Measurements from ENCODE around the gene SPEG. TPM values are rescaled to one million over a fixed set of nuclear protein-coding genes. Genes with fewer than 3 reads are reported as not detected.

SPEG gene
- total and polyA plus RNA-seq, 2 of the 13 experiments (the other 11 are each of a cell fraction or from before 2014, with no cell fraction given) = 0.18 to 0.24 TPM

DNA sequence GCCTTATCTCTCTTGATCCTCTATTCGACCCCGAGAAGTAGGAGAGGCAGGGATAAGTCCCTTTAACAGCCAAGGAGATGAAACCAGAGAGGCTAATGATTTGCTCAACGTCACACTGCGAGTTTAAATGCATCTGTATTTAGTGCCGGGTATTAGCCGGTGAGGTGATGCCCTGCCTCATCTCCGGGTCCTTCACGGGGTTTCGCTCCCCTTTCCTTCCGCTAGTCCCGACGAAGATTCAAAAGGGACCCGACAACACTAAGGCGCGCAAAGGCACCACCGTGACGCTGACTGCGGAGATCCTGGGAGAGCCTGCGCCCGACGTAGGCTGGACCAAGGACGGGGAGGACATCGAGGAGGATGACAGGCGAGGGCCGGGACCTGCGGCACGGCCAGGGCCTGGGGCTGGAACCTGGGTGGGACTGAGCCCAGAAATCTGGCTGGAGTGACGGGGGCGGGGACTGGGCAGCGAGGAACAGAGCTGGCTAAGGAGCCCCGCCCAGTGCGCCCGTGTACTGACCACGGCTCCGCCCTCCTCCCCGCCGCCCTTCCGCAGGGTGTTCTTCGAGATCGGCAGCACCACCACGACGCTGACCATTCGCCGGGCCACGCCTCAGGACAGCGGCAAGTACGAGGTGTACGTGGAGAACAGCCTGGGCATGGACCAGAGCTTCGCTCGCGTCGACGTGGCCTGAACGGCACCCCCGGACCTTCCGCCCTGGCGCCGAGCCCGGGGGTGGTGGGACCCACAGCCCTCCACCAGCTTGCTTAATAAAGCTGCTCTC is 63.0 kb downstream of the SPEG start (continued):
- no peak; the same call in 1 of the 2 replicates for TF ChIP-seq ZNF703 (CRISPR knock-in tag; IDR thresholded peaks at IDR 0.05; ENCODE audit: borderline replicate concordance)
- TF ChIP-seq, protein P1, sequence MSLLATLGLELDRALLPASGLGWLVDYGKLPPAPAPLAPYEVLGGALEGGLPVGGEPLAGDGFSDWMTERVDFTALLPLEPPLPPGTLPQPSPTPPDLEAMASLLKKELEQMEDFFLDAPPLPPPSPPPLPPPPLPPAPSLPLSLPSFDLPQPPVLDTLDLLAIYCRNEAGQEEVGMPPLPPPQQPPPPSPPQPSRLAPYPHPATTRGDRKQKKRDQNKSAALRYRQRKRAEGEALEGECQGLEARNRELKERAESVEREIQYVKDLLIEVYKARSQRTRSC (CRISPR knock-in tag; IDR thresholded peaks at IDR 0.05; ENCODE audit: low read depth) = no peak
- TF ChIP-seq, protein P2, sequence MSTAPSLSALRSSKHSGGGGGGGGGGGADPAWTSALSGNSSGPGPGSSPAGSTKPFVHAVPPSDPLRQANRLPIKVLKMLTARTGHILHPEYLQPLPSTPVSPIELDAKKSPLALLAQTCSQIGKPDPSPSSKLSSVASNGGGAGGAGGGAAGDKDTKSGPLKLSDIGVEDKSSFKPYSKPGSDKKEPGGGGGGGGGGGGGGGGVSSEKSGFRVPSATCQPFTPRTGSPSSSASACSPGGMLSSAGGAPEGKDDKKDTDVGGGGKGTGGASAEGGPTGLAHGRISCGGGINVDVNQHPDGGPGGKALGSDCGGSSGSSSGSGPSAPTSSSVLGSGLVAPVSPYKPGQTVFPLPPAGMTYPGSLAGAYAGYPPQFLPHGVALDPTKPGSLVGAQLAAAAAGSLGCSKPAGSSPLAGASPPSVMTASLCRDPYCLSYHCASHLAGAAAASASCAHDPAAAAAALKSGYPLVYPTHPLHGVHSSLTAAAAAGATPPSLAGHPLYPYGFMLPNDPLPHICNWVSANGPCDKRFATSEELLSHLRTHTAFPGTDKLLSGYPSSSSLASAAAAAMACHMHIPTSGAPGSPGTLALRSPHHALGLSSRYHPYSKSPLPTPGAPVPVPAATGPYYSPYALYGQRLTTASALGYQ (CRISPR knock-in tag; IDR thresholded peaks at IDR 0.05) = no peak
- TF ChIP-seq SMARCE1 (IDR thresholded peaks at IDR 0.05; ENCODE audit: borderline replicate concordance) = no peak
- TF ChIP-seq ZNF879 (CRISPR knock-in tag; IDR thresholded peaks at IDR 0.05) = no peak
- no peak for TF ChIP-seq PLSCR1 (CRISPR knock-in tag; IDR thresholded peaks at IDR 0.05; ENCODE audit: borderline replicate concordance)
- 0 out of 2 replicates have a peak, but pooled peaks have one; percentile 5 for TF ChIP-seq KDM1A (CRISPR knock-in tag; IDR thresholded peaks at IDR 0.05)
- TF ChIP-seq SMAD1 (CRISPR knock-in tag; IDR thresholded peaks at IDR 0.05; ENCODE audit: borderline replicate concordance, low read depth) = no peak; the same call in 1 of the 2 replicates
- no peak for TF ChIP-seq FOXP1 (IDR thresholded peaks at IDR 0.05)
- no peak for TF ChIP-seq FOXP1 (CRISPR knock-in tag; IDR thresholded peaks at IDR 0.05)
- TF ChIP-seq ZNF772 (CRISPR knock-in tag; IDR thresholded peaks at IDR 0.05) = peak; percentile 44
- TF ChIP-seq RBM22 (optimal IDR thresholded peaks at IDR 0.05; ENCODE audit: low read length) = no peak
- no peak for TF ChIP-seq ISX (CRISPR knock-in tag; conservative IDR thresholded peaks at IDR 0.05)
- no peak for TF ChIP-seq ZNF337 (CRISPR knock-in tag; IDR thresholded peaks at IDR 0.05; ENCODE audit: borderline replicate concordance, low read depth)
- peak; percentile 76 for TF ChIP-seq MYC (CRISPR knock-in tag; IDR thresholded peaks at IDR 0.05; ENCODE audit: borderline replicate concordance)
- TF ChIP-seq HNF4G (IDR thresholded peaks at IDR 0.05; ENCODE audit: borderline replicate concordance, low read depth, low read length) = no peak
- TF ChIP-seq HNF4G (CRISPR knock-in tag; IDR thresholded peaks at IDR 0.05; ENCODE audit: borderline replicate concordance, low read depth) = 0 out of 2 replicates have a peak, but pooled peaks have one; percentile 74
- TF ChIP-seq, protein P3, sequence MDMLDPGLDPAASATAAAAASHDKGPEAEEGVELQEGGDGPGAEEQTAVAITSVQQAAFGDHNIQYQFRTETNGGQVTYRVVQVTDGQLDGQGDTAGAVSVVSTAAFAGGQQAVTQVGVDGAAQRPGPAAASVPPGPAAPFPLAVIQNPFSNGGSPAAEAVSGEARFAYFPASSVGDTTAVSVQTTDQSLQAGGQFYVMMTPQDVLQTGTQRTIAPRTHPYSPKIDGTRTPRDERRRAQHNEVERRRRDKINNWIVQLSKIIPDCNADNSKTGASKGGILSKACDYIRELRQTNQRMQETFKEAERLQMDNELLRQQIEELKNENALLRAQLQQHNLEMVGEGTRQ (IDR thresholded peaks at IDR 0.05; ENCODE audit: low read depth, low read length) = no peak
- TF ChIP-seq, protein P3 (CRISPR knock-in tag; IDR thresholded peaks at IDR 0.05; ENCODE audit: borderline replicate concordance) = no peak
- TF ChIP-seq ZNF282 (IDR thresholded peaks at IDR 0.05; ENCODE audit: partially characterized antibody) = no peak
- TF ChIP-seq NCOR1 (IDR thresholded peaks at IDR 0.05; ENCODE audit: borderline replicate concordance, low read length) = no peak
- no peak for TF ChIP-seq MIER2 (CRISPR knock-in tag; IDR thresholded peaks at IDR 0.05)
- TF ChIP-seq, protein P4, sequence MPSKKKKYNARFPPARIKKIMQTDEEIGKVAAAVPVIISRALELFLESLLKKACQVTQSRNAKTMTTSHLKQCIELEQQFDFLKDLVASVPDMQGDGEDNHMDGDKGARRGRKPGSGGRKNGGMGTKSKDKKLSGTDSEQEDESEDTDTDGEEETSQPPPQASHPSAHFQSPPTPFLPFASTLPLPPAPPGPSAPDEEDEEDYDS (CRISPR knock-in tag; IDR thresholded peaks at IDR 0.05) = peak; percentile 67
- no peak for TF ChIP-seq DDIT3 (CRISPR knock-in tag; IDR thresholded peaks at IDR 0.05)
- TF ChIP-seq MAF1 (CRISPR knock-in tag; IDR thresholded peaks at IDR 0.05; ENCODE audit: borderline replicate concordance) = peak; percentile 77; the same call in 1 of the 2 replicates
